Activated CD8-positive, alpha-beta memory T cell treated with anti-CD3 and anti-CD28 coated beads, Interleukin-2, amount 50 U/mL, for 1 hour (primary cell): ENCODE data around the gene ATP6V1E1.

Experiments used
- DNase-seq: peaks from one replicate; pipeline ENCODE4 v3.0.0-alpha.2; 2020; ENCODE audit errors: extremely low read depth

Gene ATP6V1E1

DNA sequence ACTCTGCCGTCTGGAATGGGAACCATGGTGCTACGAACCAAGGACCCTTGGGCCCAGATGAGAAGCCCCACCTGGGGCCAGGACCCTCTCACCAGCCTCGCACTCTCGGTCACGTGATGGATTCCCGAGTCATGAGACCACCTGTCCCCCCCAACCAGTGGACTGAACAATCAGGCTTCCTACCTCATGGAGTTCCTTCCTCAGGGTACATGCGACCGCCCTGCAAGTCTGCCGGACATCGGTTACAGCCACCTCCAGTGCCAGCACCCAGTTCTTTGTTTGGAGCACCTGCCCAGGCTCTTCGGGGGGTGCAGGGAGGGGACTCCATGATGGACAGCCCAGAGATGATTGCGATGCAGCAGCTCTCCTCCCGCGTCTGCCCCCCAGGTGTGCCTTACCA is 86.1 kb downstream of the ATP6V1E1 start:
- DNase-seq, result no peak
